ENCODE results near the gene FNDC3B.

Gene FNDC3B

GRCh38 chr3:172217877-172218276, 178.5 kb downstream of the FNDC3B start:
- DNase-seq (ENCODE audit: low spot score) = no peak

- no peak for DNase-seq (ENCODE audit: low spot score)
Measured at GRCh38 chr3:172218350-172219323, 179.3 kb downstream of the FNDC3B start.

DNA sequence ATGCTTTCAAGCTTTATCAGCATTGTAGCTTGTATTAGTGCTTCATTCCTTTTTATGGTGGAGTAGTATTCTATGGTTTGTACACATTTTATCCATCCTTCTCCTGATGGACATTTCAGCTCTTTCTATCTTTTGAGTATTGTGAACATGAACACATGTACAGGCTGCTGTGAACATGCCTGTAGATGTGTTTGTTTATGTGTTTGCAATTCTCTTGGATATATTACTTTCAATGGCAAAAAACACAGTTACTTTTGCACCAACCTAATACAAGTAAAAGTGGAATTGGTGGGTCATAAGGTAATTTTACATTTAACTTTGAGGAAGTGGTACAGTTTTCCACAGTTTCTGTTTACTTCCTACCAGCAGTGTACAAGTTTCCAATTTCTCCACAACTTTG, 180.4 kb downstream of the FNDC3B start:
- DNase-seq (ENCODE audit: low spot score) = no peak

DNA sequence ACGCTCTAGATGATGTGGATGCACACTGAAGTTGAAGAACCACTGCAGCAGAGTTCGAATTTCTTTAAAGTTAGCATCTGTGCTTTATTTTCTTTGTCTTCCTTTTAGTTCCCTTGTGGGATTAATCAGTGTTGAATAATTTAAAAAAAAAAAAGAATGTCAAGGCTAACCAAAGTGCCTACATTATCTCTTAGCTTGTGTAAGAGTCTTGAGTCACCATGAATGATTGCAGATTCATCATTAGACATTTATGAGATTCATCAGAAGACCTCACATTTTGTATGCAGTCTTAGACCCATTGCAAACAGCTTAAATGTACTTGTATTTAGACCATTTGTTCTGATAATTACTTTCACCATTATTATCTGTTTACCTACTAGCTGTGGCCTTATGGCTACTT, 182.2 kb downstream of the FNDC3B start:
- no peak for DNase-seq (ENCODE audit: low spot score)

GRCh38 chr3:172222478-172223071, 183.2 kb downstream of the FNDC3B start:
- no peak for DNase-seq (ENCODE audit: low spot score)

GRCh38 chr3:172223870-172224269, 184.5 kb downstream of the FNDC3B start:
- no peak for DNase-seq (ENCODE audit: low spot score)

- no peak for DNase-seq (ENCODE audit: low spot score)
Measured at GRCh38 chr3:172224560-172225214, 185.3 kb downstream of the FNDC3B start.

DNA sequence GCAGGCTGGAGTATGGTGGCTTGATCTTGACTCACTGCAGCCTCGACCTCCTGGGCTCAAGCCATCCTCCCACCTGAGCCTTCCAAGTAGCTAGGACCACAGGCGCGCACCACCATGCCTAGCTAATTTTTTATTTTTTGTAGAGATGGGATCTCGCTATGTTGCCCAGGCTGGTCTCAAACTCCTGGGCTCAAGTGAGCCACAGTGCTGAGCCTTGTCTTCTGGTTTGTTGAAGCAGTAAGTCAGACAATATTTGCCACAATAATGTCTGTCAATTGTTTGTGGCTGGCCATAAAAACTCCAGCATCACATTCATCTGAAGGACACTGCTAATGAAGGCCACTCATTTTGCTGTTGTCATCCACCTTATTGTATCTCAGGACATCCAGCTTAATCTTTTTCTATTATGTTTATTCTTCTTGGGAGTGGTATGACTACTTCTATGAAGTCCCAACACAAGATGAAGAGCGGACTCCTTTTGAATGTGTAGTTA, 185.9 kb downstream of the FNDC3B start:
- DNase-seq (ENCODE audit: low spot score) = no peak

DNA sequence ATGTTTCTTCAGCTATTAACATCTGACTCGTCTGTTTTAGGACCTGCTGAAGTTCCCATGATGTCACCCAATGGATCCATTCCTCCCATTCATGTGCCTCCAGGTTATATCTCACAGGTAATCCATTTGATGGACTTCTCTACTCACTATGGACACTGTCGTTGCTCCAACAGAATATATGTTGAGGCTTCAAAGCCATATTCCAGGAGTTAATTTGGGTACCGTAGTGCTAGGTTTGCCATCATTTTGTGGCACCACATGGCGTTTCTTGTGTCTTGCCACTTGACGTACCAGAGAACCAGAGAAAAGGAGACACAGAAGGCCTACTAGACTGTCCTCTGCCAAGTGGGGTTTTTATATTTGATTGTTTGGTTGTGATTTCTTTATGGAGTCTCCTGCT, 187.5 kb downstream of the FNDC3B start:
- no peak for DNase-seq (ENCODE audit: low spot score)

DNA sequence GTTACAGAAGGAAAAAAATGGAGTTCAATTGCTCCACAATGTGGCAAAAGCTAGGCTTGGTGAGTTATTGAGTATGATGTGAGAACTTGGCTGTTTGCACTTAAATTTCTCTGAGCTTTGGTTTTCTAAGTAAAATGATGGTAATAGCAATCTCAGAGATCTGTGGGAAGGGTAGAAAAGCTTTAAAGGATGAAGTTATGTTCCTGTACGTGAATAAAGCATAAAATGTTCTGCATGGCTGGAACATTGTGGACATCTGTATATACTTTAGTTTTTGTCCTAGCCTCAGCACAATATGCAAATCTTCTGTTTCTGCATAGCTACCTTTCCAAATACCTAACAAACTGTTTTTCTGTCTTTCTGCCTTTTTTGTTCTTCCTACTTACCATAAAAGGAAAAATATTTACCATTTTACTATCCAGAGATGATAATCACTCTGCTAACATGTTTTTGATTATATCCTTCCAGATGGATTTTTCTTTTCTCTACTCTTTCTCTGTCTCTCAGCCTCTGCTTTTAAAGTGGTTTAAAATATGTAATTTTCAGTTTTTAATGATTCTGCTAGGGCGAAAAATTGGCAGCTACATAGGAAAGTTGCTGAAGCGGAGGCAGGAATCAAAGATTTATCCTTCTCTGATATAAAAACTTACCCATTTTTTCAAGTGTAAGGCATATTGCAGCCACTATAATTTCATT, 188.1 kb downstream of the FNDC3B start:
- DNase-seq (ENCODE audit: low spot score) = no peak

- no peak for DNase-seq (ENCODE audit: low spot score)
Measured at GRCh38 chr3:172228036-172228415, 188.6 kb downstream of the FNDC3B start.

DNA sequence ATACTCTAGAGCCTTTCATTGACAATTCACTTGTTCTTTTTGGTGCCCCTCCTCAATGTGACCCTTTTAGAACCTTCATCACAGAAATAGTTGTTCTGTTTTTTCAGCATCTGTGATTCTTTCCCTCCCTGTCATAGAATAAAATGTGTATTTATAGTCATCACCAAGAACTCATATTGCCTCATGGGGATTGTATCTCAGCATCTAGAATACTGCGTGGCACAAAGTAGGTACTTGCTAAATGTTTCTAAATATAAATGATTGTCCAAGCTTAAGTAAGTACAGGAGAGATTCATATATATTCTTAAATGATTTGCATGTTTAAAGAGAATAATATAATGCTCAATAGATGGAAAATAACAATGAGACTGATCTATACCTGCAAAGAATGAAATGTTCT, 190.1 kb downstream of the FNDC3B start:
- DNase-seq (ENCODE audit: low spot score) = no peak

- DNase-seq (ENCODE audit: low spot score) = no peak
Measured at GRCh38 chr3:172231318-172231901, 192.0 kb downstream of the FNDC3B start.

DNA sequence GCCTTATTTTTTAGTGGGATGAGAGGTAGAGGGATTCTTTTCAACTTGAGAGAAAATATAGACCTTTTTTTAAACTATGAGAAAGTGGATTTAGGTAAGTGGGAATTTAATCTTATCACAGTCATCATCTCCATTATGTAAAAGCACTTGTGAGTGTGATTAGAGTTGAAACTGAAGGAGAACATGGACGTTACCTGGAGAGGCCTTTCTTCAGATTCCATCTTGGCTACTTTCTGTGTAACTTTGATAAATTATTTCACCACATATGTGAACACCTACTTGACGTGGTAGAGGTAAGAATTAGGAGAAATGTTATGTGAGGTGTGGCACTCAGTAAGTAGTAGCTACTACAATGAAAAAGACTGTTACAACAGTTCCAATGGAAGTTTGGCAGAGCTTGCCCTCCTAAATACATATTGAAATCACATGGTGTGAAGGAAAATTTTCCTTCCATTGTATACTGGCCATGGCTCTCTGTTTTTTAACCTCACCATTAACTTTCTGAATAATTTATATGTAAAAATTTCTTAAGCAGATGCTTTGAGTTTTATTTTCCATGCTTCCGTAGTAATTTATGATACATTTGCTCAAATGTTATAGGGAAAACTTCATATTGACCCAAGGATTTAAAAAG, 193.3 kb downstream of the FNDC3B start:
- DNase-seq (ENCODE audit: low spot score) = no peak

DNA sequence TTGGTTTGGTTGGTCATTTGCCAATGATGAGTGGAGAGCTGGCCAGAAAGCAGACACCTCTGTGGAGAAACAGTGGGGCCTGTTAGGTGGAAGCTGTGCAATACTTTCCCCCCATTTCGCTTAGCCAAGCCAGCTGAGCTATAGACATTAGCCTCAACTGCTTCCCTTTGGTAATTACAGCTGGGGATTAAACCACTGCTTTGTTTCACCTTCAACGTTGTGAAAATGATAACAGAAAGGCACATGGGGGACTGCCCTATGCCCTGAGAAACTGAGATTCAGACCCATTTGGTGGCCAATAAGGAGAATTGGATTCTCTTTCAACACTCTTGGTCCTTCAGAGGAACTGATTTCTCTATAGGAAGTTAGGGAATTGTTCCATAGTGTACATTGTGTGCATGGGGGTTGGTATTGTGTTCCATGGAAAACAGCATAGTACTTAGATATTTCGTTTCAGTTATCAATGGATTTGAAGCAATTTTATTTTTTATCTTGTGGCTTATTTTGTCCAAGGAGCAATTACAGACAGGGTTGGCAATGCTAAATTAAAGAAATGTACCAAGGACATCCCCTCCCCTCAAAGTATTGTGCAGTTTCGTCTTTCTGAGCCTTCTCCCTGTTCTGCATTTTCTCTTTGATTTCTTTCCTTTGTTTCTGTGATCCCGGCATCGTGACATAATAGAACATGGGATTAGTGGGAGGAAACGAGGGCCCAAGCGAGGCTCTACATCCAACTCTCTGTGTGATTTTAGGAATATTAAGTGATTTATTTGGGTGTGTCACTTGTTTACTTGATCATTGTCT, 194.3 kb downstream of the FNDC3B start:
- DNase-seq (ENCODE audit: low spot score) = no peak

DNA sequence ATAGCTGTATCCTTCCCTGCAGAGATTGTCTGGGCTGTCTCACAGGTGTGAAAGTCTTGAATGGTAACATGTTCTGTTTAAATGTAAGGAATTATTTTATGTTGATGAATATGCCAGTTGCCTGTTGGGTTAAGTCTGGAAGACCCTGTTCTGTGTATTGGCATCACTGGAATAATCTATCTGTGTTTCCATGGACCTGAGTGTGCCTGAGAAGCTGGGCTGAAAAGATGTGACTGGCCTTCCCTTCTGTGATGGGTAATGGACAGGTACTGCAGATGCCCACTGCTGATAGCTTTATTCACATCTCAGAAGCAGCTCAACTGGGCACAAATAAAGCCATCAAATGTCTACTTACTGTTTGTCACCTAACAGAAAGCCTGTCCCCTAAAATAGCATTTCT, 196.3 kb downstream of the FNDC3B start:
- DNase-seq (ENCODE audit: low spot score) = no peak

DNA sequence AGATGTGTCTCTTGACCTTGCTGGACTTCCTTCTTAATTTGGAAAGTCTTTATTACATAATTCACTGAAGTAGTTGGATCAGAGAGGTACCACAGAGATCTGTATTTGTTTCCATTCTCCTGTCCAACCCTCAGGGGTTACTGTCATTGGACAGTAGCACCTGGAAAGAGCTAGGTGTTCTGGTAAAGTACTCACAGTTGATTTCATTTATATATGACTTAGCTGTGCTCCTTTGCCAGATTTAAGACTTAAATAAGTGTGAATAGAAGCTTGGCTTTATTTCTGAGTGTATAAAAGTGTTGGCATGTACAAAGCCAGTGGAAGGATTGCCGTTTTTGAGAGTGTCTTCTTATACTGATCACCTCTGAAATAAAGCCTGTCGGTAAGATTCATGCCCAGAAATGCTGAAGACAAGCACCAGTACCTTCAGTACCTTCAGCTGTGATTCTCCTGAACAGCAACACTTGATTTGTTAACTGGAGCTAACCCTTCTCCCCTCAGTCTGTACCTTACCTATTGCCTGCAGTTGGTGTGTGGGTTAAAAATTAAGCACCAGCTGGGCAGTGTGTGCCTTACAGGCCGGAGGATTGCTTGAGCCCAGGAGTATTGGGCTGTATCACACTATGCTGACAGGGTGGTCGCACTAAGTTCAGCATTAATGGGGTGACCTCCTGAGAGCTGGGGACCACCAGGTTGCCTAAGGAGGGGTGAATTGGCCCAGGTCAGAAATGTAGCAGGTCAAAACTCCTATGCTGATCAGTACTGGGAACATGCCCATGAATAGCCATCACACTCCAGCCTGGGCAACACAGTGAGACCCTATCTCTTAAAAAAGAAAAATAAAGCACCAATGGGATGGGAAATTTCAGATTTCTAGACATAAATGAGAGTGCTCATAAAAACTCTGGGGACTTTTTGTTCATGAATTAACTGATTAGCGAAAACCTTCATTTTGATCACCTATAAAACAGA, 197.7 kb downstream of the FNDC3B start:
- no peak for DNase-seq (ENCODE audit: low spot score)

GRCh38 chr3:172238188-172238587, 198.8 kb downstream of the FNDC3B start:
- DNase-seq (ENCODE audit: low spot score) = peak; percentile 6

DNA sequence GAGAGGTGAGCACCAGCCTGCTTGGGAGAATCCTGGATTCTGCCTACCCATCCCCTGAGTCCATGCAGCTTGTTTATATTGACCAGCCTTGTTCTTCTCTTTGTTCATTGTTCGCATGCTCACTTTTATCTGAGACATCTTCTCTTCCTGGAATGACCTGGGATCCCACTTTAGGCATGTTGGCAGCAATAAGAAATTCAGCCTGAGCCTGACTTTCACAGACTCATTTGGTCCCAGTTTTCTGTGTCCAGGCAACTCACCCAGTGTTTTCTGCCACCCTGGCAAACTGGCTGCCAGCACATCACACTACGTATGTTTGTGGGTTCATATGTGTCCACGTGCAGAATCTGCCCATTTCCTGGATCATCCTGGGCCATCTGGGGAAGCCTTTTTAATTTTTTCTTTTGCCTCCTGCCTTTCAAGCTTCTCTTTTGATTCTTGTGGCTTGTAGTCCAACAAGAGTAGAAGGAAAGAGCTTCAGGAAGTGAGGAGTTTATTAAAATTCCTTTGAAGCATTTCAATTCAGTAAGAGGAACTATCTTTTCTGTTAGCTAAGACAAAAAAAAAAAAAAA, 199.9 kb downstream of the FNDC3B start:
- no peak for DNase-seq (ENCODE audit: low spot score)

All from hematopoietic multipotent progenitor cell treated with erythropoietin and hydrocortisone succinate and interleukin-3 and kit ligand, for 15 days (in vitro differentiated cells).